Mucosa of descending colon (tissue), 3 donors: ENCODE results near the gene FAM209A. TPM values are rescaled to one million over a fixed set of nuclear protein-coding genes. Genes with fewer than 3 reads are reported as not detected.
A peak's percentile ranks its signal among the peaks of the same experiment; 100 is the strongest.
"Not testable (repeated sequence)": the region's sequence is repeated elsewhere in the genome, so short reads cannot be mapped to it uniquely, and the experiment has no call there.

ENCODE experiments used
- ATAC-seq: fragments of 200-7000 bp; cut with Tn5 transposase; one replicate; pipeline ENCODE4 v1.9.1; 2020; ENCODE audit warnings: mild to moderate bottlenecking, moderate library complexity
- DNase-seq, 3 donors: peaks; one replicate each; pipeline ENCODE4 v3.0.0-alpha.2; 2020
- H3K36me3 ChIP-seq: fragments of 200-600 bp; one replicate; pipeline ENCODE4 v1.8.0; 2021; ENCODE audit warnings: low read depth, mild to moderate bottlenecking
- H3K4me1 ChIP-seq: fragments of 200-600 bp; one replicate; pipeline ENCODE4 v1.8.0; 2021; ENCODE audit warnings: low read depth, mild to moderate bottlenecking
- H3K4me3 ChIP-seq: fragments of 200-600 bp; one replicate; pipeline ENCODE4 v1.8.0; 2021; ENCODE audit warnings: mild to moderate bottlenecking
- H3K9me3 ChIP-seq: fragments of 200-600 bp; one replicate; pipeline ENCODE4 v1.8.0; 2021; ENCODE audit warnings: mild to moderate bottlenecking
- CTCF ChIP-seq: fragments of 200-600 bp; IDR thresholded peaks from one replicate; pipeline ENCODE4 v1.8.0; 2022; ENCODE audit warnings: antibody characterized with exemption, mild to moderate bottlenecking
- intact Hi-C, 2 donors: fragments of 100-400 bp; cut with DNase I in 1 of 2; cut with micrococcal nuclease in 1 of 2; formaldehyde crosslinking; loops; one replicate each; pipeline versions ENCODE4 v1.11.0 to v1.11.1; 2022; cut with DNase I, micrococcal nuclease
- total RNA-seq, 3 donors: library from RNA; stranded (reverse); fragmentation: NEBNext Ultra II Directional in 2 of 3; extraction: Animal tissue kit (Norgen Biotek cat#: 25700) in 2 of 3; gene quantifications; one replicate each; pipeline versions ENCODE4 v1.2.1 to v1.2.4, GENCODE V29; 2021 to 2023
- donor health status: DM: no; HTN: no; CAD: no; lungs with moderate emphysema.
- donor health status: DM: no; HTN: no; CAD: no.
- donor health status: DM: no; HTN: yes; CAD: no.

Gene FAM209A
- total RNA-seq, 3 donors from 2014 or later, result 0.32 to 0.77 (median 0.44) TPM

DNA sequence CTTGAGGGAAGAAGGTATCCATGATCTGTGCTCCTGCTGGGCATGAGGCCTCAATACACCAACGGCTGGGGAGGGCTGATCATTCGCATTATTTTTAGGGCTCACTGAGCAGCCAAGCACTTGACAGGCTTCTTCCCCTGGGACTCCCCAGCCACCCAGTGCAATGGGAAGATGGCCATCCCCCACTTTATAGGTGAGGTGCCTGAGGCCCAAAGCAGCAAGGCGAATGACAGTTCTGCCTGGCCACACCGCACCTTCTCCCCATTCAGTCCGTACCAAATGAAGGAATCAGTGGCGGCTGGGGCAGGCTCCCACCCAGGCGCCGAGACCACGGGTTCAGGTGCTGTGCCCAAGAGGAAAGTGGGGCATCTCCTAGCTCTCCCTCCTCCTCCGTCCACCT, 4.4 kb upstream of the FAM209A start:
- peaks cover 24% of the 10 kb centered on the region for H3K9me3 ChIP-seq
- TF ChIP-seq CTCF, result no peak
- ATAC-seq, result no peak
- H3K36me3 ChIP-seq, result peaks cover 21% of the 10 kb centered on the region
- DNase-seq, result no peak
- intact Hi-C loops, result no loop called here
- no peak overlapping the region for H3K4me3 ChIP-seq
- no peaks in the 10 kb centered on the region for H3K4me1 ChIP-seq

- H3K4me3 ChIP-seq, H3K4me1 ChIP-seq, intact Hi-C loops, ATAC-seq: not testable (repeated sequence)
- Histone ChIP-seq H3K36me3 (peaks cover 21% of the 10 kb centered on the region), H3K9me3 (peaks cover 24% of the 10 kb centered on the region)
- peak in 1 of 3 donors; percentile 2 for DNase-seq
Measured at GRCh38 chr20:56520746-56521354, 3.7 kb upstream of the FAM209A start.

DNA sequence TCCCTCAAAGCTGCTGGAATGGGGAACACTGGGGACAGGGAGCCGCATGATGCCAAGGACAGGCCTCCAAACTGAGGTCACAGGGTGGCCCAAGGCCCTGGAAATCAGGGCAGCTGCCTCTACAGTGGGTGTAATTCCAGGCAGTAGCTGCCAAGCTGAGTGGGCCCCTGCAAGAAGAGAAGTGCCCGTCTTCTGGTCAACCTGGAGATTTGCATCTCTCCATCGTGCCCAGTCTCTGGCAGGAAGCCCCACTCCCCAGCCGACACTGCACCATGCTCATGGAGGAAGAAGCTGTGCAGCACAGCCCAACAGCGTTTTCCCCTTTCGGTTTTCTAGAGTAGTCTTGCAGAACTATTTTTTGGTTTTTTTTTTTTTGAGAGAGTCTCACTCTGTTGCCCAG, 2.2 kb upstream of the FAM209A start:
- Histone ChIP-seq H3K4me1 (no peaks in the 10 kb centered on the region), H3K9me3 (peaks cover 24% of the 10 kb centered on the region), H3K36me3 (peaks cover 21% of the 10 kb centered on the region), H3K4me3 (no peak overlapping the region)
- no peak for TF ChIP-seq CTCF
- DNase-seq (no peak), ATAC-seq (no peak)
- intact Hi-C loops, result no loop called here

- no peak for DNase-seq
- no peak for TF ChIP-seq CTCF
- Histone ChIP-seq H3K4me3 (no peak overlapping the region), H3K36me3 (no peaks in the 10 kb centered on the region), H3K9me3 (no peaks in the 10 kb centered on the region), H3K4me1 (no peaks in the 10 kb centered on the region)
- no peak for ATAC-seq
- intact Hi-C loops, result no loop called here
Measured at GRCh38 chr20:56527521-56527920, 3.0 kb downstream of the FAM209A start.

- DNase-seq, H3K36me3 ChIP-seq, H3K4me1 ChIP-seq, H3K4me3 ChIP-seq, H3K9me3 ChIP-seq, intact Hi-C loops, ATAC-seq: not testable (repeated sequence)
Measured at GRCh38 chr20:56532946-56533345, 8.4 kb downstream of the FAM209A start, which contains the start of gene FAM209B. TSS of gene FAM209B (plus strand) at chr20:56533246. CDS start at chr20:56533342, 96 bp downstream.

- no peak for TF ChIP-seq CTCF
- Histone ChIP-seq H3K4me3 (no peak overlapping the region), H3K9me3 (no peaks in the 10 kb centered on the region), H3K4me1 (no peaks in the 10 kb centered on the region), H3K36me3 (no peaks in the 10 kb centered on the region)
- no peak for DNase-seq
- no peak for ATAC-seq
- intact Hi-C loops, result no loop called here
Measured at GRCh38 chr20:56537997-56538396, 13.5 kb downstream of the FAM209A start.

- TF ChIP-seq CTCF, result no peak
- Histone ChIP-seq H3K4me1 (no peaks in the 10 kb centered on the region), H3K36me3 (no peaks in the 10 kb centered on the region), H3K4me3 (no peak overlapping the region), H3K9me3 (no peaks in the 10 kb centered on the region)
- DNase-seq (no peak), ATAC-seq (no peak)
- intact Hi-C loops, result loop anchor here in 1 of 2 donors (10.0 kb wide), 1 partner anchor 434 kb away; no protein-coding TSS in a partner anchor
Measured at GRCh38 chr20:56540415-56540814, 15.9 kb downstream of the FAM209A start.
